A549 (cell line): ENCODE measurements around the gene GIPR.
A peak's percentile ranks its signal among the peaks of the same experiment; 100 is the strongest.

Experiments used
- CHD2 ChIP-seq: fragments of 150-350 bp; IDR thresholded peaks from 2 replicates; pipeline ENCODE4 v1.6.1; 2014; ENCODE audit warnings: low read length; ENCODE audit not compliant: partially characterized antibody
- EHMT2 ChIP-seq: fragments of 200-600 bp; sonication (generic); IDR thresholded peaks from 2 replicates; pipeline ENCODE4 v1.6.1; 2016; ENCODE audit warnings: antibody characterized with exemption, low read depth, mild to moderate bottlenecking, moderate library complexity
- HDAC2 ChIP-seq: fragments of 200-600 bp; sonication (generic); IDR thresholded peaks from 2 replicates; pipeline ENCODE4 v1.6.1; 2016
- HOXA7 ChIP-seq: fragments of 250-450 bp; sonication (Bioruptor Pico); IDR thresholded peaks from 2 replicates; pipeline ENCODE4 v1.5.0; 2020; ENCODE audit warnings: mild to moderate bottlenecking, moderate library complexity
- MAZ ChIP-seq: fragments of 150-350 bp; IDR thresholded peaks from 2 replicates; pipeline ENCODE4 v1.6.1; 2014; ENCODE audit warnings: antibody characterized with exemption, low read depth, low read length, borderline replicate concordance
- POLR2AphosphoS2 ChIP-seq: conservative IDR thresholded peaks from 2 replicates; pipeline ENCODE4 v1.6.1; 2012; ENCODE audit warnings: low read length, improper control_type of control experiment, inconsistent platforms
- RCOR1 ChIP-seq: fragments of 150-350 bp; IDR thresholded peaks from 2 replicates; pipeline ENCODE4 v1.6.1; 2014; ENCODE audit warnings: antibody characterized with exemption, low read length, low read depth

DNA sequence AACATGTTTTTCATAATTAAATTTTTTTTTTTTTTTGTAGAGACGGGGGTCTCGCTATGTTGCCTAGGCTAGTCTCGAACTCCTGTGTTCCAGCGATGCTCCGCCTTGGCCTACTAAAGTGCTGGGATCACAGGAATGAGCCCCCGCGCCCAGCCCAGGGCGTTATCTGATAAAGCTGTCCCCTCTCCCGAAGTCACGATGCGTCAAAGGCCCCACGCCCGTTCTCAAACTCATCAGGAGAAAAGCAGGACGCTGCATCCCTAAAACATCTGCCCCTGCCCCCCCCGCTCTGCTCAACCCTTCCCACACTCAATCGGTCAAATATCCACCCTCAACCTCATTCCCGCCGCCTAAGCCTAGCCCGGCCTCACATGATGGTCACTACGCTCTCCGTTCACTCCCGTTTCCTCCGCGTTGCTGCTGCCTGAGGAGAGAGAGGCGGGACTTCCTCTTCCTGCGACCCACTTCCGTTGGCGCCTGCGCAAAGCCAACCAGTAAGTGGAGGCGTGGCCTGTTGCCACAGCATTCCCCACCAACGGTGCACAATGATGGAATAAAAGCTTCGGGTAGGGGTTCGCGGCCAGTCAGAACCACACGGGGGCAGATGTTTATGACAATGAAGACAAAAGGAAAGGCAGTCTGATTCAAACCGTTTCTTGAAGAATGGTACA, 23.6 kb downstream of the GIPR start, which contains the start of gene SNRPD2:
- TF ChIP-seq EHMT2 (no peak), HDAC2 (no peak), RCOR1 (no peak), HOXA7 (CRISPR knock-in tag) (0 out of 2 replicates have a peak, but pooled peaks have one; percentile 11), CHD2 (no peak), MAZ (no peak), POLR2AphosphoS2 (no peak)
